Measurements from ENCODE around the gene BIRC7. TPM values are rescaled to one million over a fixed set of nuclear protein-coding genes. Genes with fewer than 3 reads are reported as not detected.

Gene BIRC7
- total and polyA plus RNA-seq, 10 donors: 0.40 to 2.9 (median 1.2) TPM; not detected in 2

GRCh38 chr20:63280929-63281545, 45.3 kb downstream of the BIRC7 start:
- H3K4me3 ChIP-seq: no peak overlapping the region
- no peak for DNase-seq
- peaks cover 0 to 25% (median 0%) of the 10 kb centered on the region in 6 donors for H3K4me1 ChIP-seq
- WGBS, 5 donors: 88 to 93% (median 89%) methylated on average over 8 to 19 of the region's 19 CpGs
- peaks cover 0 to 100% (median 90%) of the 10 kb centered on the region in 6 donors for H3K36me3 ChIP-seq
- TF ChIP-seq POLR2AphosphoS5 (IDR thresholded peaks at IDR 0.05): peak in 1 of 3 donors; percentile 29
- TF ChIP-seq POLR2A (IDR thresholded peaks at IDR 0.05): no peak
- TF ChIP-seq, protein P1, sequence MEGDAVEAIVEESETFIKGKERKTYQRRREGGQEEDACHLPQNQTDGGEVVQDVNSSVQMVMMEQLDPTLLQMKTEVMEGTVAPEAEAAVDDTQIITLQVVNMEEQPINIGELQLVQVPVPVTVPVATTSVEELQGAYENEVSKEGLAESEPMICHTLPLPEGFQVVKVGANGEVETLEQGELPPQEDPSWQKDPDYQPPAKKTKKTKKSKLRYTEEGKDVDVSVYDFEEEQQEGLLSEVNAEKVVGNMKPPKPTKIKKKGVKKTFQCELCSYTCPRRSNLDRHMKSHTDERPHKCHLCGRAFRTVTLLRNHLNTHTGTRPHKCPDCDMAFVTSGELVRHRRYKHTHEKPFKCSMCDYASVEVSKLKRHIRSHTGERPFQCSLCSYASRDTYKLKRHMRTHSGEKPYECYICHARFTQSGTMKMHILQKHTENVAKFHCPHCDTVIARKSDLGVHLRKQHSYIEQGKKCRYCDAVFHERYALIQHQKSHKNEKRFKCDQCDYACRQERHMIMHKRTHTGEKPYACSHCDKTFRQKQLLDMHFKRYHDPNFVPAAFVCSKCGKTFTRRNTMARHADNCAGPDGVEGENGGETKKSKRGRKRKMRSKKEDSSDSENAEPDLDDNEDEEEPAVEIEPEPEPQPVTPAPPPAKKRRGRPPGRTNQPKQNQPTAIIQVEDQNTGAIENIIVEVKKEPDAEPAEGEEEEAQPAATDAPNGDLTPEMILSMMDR (IDR thresholded peaks at IDR 0.05 in 8 of 11, conservative IDR thresholded peaks at IDR 0.05 in 3 of 11): no peak
- intact Hi-C loops (cut with DNase I; ENCODE audit: low total_unique reads): no loop called here
- no peaks in the 10 kb centered on the region for H3K9me3 ChIP-seq
- H3K27me3 ChIP-seq (replicated peaks in 1 of 7): no peaks in the 10 kb centered on the region
- H3K27ac ChIP-seq: no peak overlapping the region

- peaks cover 0 to 19% (median 0%) of the 10 kb centered on the region in 6 donors for H3K4me1 ChIP-seq
- DNase-seq: no peak
- H3K27ac ChIP-seq: no peak overlapping the region
- peaks cover 0 to 100% (median 88%) of the 10 kb centered on the region in 6 donors for H3K36me3 ChIP-seq
- WGBS, 5 donors: 89 to 94% (median 93%) methylated on average over 15 to 38 of the region's 38 CpGs
- intact Hi-C loops (cut with DNase I; ENCODE audit: low total_unique reads): no loop called here
- no peaks in the 10 kb centered on the region for H3K27me3 ChIP-seq (replicated peaks in 1 of 7)
- H3K9me3 ChIP-seq: no peaks in the 10 kb centered on the region
- no peak overlapping the region for H3K4me3 ChIP-seq
- TF ChIP-seq, protein P1 (IDR thresholded peaks at IDR 0.05 in 8 of 11, conservative IDR thresholded peaks at IDR 0.05 in 3 of 11): no peak
- TF ChIP-seq POLR2A (IDR thresholded peaks at IDR 0.05) (no peak), POLR2AphosphoS5 (IDR thresholded peaks at IDR 0.05) (no peak)
Observed at GRCh38 chr20:63281742-63282665, 46.3 kb downstream of the BIRC7 start.

GRCh38 chr20:63282946-63283345, 47.2 kb downstream of the BIRC7 start:
- Histone ChIP-seq H3K4me3 (no peak overlapping the region), H3K36me3 (peaks cover 0 to 100% (median 87%) of the 10 kb centered on the region in 6 donors), H3K27me3 (replicated peaks in 1 of 7) (no peaks in the 10 kb centered on the region), H3K4me1 (peaks cover 0 to 19% (median 0%) of the 10 kb centered on the region in 6 donors), H3K27ac (no peak overlapping the region), H3K9me3 (no peaks in the 10 kb centered on the region)
- WGBS, 5 donors: 86 to 95% (median 91%) methylated on average over 13 to 17 of the region's 17 CpGs
- no peak for TF ChIP-seq POLR2A (IDR thresholded peaks at IDR 0.05)
- TF ChIP-seq POLR2AphosphoS5 (IDR thresholded peaks at IDR 0.05): peak in 1 of 3 donors; percentile 48
- no peak for DNase-seq
- intact Hi-C loops (cut with DNase I; ENCODE audit: low total_unique reads): no loop called here

- DNase-seq: no peak
- H3K27me3 ChIP-seq (replicated peaks in 1 of 7): no peaks in the 10 kb centered on the region
- H3K9me3 ChIP-seq: no peaks in the 10 kb centered on the region
- intact Hi-C loops (cut with DNase I; ENCODE audit: low total_unique reads): no loop called here
- no peak for TF ChIP-seq POLR2AphosphoS5 (IDR thresholded peaks at IDR 0.05)
- TF ChIP-seq POLR2A (IDR thresholded peaks at IDR 0.05): no peak
- TF ChIP-seq, protein P1 (IDR thresholded peaks at IDR 0.05 in 8 of 11, conservative IDR thresholded peaks at IDR 0.05 in 3 of 11): no peak
- H3K27ac ChIP-seq: peak overlapping the region in 5 of 8 donors; percentile 8 to 77 (median 46)
- H3K36me3 ChIP-seq: peaks cover 0 to 100% (median 87%) of the 10 kb centered on the region in 6 donors
- WGBS, 5 donors: 91 to 94% (median 91%) methylated on average over 33 of the region's 33 CpGs
- H3K4me3 ChIP-seq: peak overlapping the region in 1 of 8 donors; percentile 62
- peaks cover 0 to 19% (median 0%) of the 10 kb centered on the region in 6 donors for H3K4me1 ChIP-seq
Observed at GRCh38 chr20:63283397-63284082, 47.8 kb downstream of the BIRC7 start.
